NCI-H1694 (cell line): ENCODE measurements around the gene SMIM23.
"Not testable (repeated sequence)": the region's sequence is repeated elsewhere in the genome, so short reads cannot be mapped to it uniquely, and the experiment has no call there.

ENCODE experiments used
- DNase-seq: peaks from one replicate; lab custom pipeline; 2025; lab: John Stamatoyannopoulos, UW

Gene SMIM23

DNA sequence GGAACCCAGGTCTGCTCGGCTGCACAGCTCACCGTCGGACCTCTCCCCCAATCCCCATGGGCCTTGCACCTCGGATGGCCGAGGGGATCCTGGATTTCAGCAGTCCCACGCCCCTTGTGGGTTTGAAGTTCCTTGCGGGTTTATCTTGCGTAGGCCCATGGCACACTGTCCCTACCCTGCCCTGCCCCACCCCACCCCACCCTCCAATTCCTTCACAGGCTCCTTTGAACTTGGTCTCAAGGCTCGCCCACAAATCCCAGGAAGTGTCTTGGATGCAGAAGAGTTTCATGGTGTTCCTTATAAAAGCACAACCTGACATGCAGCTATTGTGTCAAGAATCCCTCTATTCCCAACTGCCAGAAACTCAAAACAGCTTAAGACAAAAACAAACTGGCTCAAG lies 11.2 kb upstream of the SMIM23 start:
- no peak for DNase-seq

- no peak for DNase-seq
Observed at GRCh38 chr5:171776213-171776612, 9.4 kb upstream of the SMIM23 start.

GRCh38 chr5:171776770-171777759 lies 8.6 kb upstream of the SMIM23 start:
- no peak for DNase-seq

- DNase-seq: not testable (repeated sequence)
Observed at GRCh38 chr5:171781744-171782143, 3.9 kb upstream of the SMIM23 start.

DNA sequence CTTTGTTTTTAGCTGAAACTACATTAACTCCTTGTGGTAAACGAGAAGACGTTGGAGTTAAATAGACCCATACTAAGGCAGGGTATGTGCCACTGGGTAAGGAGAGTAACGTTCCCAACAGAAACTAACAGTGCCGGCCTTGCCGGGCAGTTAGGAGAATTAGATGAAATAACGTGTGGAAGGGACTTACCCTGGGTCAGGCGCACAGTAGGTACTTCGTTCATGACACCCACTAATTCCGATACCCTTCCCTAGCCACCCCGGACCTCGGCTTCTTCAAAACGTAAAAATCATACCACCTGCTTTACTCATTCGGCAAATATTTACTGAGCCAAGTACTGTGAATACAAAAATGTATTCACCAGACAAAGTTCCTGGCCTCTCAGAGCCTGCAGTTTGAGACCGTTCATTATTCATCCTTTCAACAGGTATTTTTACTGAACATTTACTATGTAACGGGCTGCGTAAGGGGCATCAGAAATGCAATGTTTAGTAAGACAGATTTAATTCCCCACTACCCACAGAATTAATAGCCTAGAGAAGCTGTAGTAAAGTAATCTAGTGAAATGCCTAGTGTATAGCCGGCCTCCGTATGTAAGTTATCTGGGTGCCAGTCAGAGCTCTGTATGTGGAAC lies 3.2 kb upstream of the SMIM23 start:
- DNase-seq: no peak

DNA sequence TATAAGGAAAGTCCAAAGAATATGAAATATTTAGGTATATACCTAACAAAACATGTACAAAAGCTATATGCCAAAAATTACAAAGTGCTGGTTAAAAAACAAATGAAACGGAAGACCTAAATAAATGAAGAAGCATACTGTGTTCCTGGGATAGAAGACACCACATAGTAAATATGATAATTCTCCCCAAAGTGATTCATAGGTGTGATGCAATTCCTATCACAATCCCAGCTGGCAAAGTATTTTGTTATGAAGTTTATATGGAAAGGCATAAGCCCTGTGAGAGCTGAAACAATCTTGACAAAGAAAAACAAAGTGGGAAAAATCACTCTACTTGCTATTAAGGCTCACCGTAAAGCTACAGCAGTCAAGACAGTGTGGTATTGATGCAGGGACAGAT lies 2.6 kb upstream of the SMIM23 start:
- DNase-seq: no peak

- DNase-seq: no peak
Observed at GRCh38 chr5:171789353-171789752, 3.7 kb downstream of the SMIM23 start.

DNA sequence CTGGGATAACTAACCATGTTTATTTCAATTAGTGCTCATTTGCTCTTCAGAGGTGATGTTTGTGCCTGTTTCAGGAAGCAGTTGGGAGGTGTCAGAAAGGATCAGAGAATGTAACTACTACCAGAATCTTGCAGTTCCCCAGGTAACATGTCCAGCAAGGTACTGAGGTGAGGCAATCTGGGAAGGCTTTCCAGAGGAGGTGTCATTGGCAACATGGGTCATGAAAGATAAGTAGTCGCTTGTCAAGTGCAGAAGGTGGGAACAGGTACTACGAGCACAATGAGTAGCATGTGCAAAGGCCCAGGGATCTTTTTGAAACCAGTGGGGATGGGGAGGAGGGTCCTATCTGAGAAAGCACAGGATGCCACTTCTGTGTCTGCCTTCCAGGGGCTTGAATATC lies 4.8 kb downstream of the SMIM23 start:
- no peak for DNase-seq

DNA sequence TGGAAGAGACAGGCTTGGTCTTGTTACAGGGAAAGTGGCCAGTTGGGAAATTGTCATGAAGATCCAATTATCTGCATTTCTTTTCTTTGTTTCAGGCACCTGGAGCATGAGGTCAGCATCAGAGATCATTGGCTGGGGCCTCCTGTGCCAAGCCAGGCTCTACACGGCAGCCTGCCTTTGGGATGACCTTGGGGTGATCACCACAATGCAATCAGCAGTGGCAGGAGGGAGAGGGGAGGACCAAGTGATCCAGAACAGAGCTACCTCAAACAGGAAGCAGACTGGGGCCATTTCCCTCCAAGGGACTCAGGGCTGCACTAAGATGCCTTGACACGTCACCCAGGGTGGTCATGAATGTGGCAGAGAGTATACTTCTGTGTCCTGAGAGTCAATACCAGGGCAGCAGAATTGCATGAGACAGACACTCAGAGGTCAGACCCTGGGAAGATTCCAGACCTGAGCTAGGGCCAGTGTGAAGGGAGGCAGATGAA lies 8.9 kb downstream of the SMIM23 start:
- DNase-seq: no peak

GRCh38 chr5:171795381-171795780 lies 9.8 kb downstream of the SMIM23 start:
- no peak for DNase-seq

GRCh38 chr5:171796436-171796835 lies 10.8 kb downstream of the SMIM23 start:
- DNase-seq: no peak

- no peak for DNase-seq
Observed at GRCh38 chr5:171797543-171797942, 11.9 kb downstream of the SMIM23 start.

DNA sequence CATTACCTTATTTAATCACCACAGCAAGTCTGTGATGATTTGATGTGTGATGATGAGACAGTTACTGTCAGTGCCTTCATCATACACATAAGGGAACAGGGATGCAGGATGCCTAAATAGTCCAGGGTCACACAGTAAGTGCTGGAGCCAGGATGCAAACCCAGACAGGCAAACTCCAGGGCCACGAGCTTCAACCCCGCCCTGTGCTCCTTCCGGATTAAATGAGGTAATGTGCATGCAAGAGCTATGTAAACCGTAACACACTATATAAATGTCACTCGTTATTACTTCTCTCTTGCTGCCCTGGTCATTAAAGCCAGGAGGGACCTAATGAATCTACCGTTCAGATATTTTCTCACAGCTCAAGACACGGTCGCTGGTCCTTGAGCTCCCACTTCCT lies 12.8 kb downstream of the SMIM23 start:
- DNase-seq: no peak

GRCh38 chr5:171801839-171802238 lies 16.2 kb downstream of the SMIM23 start:
- no peak for DNase-seq

DNA sequence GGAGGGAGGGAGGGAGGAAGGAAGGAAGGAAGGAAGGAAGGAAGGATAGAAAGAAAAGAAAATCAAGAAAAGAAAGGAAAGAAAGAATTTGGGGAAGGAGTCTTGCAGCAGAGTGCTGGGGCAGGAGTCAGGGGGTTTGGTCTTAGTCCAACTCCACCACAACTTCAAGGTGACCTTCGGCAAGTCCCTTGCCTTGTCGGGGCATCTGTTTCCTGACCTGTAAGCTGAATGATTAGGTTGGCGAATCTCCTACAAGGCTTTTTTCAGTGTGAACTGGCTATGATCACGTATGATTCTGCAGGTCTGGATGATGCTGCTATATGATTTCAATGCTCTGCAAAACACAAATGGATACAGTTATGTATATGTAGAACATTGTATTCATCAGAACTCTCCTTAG lies 20.1 kb downstream of the SMIM23 start:
- no peak for DNase-seq

GRCh38 chr5:171806976-171807747 lies 21.5 kb downstream of the SMIM23 start:
- no peak for DNase-seq

GRCh38 chr5:171808453-171808852 lies 22.8 kb downstream of the SMIM23 start:
- no peak for DNase-seq

DNA sequence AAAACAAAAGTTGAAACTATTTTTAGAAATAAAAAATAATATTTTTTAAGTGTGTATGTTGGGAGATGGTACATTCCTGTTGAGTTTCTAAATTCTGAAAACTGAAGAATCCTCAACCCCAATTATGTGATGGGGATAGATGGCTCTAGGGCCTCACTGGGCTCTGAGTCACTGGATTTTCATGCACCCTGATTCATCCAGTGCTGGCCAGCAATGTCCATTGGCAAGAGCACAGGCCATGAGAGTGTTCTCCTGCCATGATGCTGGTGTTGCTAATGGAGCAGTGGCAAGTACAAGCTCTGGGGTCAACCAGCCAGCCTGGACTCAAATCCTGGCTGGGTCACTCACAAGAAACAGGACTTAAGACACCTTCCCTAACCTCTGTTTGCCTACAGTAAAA lies 23.3 kb downstream of the SMIM23 start:
- no peak for DNase-seq

DNA sequence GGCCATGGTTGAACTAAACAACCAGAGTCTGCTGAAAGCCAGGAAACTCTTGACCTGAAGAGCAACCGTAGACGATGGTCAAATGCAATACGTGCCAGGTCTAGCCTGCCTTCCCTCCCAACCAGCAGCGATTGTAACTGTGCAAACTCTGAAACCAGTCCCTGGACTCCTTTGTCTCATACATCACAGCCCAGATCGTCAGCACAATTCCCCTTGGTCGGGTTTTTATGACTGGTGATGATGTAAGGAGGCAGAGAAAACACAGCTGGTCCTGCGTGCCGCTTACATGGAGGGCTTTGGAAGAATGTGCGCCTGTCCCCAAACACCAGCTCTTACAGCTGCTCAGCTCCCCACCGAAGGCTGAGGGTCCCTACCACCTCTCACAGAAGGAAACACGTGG lies 24.6 kb downstream of the SMIM23 start:
- no peak for DNase-seq

DNA sequence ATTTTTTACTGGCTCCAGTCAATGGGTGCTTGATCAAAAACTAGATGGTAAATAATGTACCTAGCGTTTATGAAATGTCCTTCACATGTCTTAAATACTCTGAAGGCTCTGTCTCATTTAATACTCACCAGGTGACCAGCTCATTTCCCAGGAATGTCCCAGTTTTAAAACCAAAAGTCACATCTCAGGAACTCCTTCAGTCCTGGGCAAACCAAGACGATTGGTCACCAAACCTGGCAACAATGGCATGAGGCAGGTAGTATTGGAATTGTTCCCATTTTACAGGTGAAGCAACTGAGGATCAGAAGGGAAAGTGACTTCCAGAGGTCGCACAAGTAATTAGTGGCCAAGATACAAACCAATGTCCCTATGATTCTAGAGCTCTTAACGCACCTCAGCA lies 27.7 kb downstream of the SMIM23 start:
- DNase-seq: no peak

GRCh38 chr5:171813813-171814490 lies 28.3 kb downstream of the SMIM23 start:
- DNase-seq: no peak

GRCh38 chr5:171816666-171817065 lies 31.0 kb downstream of the SMIM23 start:
- DNase-seq: no peak
